Measurements from ENCODE around the gene NRDE2. TPM values are rescaled to one million over a fixed set of nuclear protein-coding genes. Genes with fewer than 3 reads are reported as not detected.
A peak's percentile ranks its signal among the peaks of the same experiment; 100 is the strongest.

The NRDE2 gene, protein sequence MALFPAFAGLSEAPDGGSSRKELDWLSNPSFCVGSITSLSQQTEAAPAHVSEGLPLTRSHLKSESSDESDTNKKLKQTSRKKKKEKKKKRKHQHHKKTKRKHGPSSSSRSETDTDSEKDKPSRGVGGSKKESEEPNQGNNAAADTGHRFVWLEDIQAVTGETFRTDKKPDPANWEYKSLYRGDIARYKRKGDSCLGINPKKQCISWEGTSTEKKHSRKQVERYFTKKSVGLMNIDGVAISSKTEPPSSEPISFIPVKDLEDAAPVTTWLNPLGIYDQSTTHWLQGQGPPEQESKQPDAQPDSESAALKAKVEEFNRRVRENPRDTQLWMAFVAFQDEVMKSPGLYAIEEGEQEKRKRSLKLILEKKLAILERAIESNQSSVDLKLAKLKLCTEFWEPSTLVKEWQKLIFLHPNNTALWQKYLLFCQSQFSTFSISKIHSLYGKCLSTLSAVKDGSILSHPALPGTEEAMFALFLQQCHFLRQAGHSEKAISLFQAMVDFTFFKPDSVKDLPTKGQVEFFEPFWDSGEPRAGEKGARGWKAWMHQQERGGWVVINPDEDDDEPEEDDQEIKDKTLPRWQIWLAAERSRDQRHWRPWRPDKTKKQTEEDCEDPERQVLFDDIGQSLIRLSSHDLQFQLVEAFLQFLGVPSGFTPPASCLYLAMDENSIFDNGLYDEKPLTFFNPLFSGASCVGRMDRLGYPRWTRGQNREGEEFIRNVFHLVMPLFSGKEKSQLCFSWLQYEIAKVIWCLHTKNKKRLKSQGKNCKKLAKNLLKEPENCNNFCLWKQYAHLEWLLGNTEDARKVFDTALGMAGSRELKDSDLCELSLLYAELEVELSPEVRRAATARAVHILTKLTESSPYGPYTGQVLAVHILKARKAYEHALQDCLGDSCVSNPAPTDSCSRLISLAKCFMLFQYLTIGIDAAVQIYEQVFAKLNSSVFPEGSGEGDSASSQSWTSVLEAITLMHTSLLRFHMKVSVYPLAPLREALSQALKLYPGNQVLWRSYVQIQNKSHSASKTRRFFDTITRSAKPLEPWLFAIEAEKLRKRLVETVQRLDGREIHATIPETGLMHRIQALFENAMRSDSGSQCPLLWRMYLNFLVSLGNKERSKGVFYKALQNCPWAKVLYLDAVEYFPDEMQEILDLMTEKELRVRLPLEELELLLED
- total RNA-seq: 10 to 100 TPM in 3 of 4 donors, 1 to 10 TPM in 1; 8.0 to 14.1 (median 12.2) TPM

DNA sequence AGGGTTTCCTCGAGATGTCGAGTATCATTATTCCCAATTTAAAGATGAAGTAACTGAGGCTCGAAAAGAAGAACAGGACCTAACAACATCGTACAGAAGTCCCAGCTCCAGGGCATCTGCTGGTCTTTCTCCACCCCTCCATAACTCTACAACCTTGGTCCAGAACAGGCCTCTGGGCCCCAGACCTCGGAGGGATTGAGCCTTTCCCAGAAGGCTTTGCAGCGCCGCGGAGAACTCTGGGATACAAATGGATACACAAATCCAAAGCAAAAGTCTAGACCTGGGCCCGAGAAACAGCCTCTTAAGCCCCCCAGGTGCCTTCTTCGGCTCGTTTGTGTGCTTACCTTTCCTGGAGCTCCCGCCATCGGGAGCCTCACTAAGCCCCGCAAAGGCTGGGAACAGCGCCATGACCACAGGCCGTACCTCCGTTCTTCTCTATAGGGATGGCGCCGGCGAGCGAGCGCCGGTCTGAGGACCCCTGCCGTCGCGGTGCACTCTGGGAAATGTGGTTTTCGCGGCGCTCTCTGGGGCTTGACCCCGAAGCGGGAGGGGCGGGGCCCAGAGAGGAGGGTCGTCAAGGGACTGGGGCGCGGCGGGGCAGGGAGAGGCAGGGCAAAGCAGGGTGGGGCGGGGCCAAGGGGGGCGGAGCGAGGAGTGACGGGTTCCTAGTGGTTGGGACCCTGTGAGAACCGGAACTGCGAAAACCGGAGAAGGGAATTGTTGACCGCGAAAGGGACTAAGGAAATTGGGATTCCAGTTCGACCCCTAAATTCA lies at the start of gene NRDE2:
Gene NRDE2 (minus strand): TSS at position 445 of the 774 bp plus-strand sequence. CDS start 37 bp downstream, at position 408.
- DNase-seq (ENCODE audit: extremely low spot score): peak; percentile 100
- peak; percentile 83 to 87 for TF ChIP-seq POLR2AphosphoS5 (IDR thresholded peaks at IDR 0.05)
- TF ChIP-seq, protein P1, sequence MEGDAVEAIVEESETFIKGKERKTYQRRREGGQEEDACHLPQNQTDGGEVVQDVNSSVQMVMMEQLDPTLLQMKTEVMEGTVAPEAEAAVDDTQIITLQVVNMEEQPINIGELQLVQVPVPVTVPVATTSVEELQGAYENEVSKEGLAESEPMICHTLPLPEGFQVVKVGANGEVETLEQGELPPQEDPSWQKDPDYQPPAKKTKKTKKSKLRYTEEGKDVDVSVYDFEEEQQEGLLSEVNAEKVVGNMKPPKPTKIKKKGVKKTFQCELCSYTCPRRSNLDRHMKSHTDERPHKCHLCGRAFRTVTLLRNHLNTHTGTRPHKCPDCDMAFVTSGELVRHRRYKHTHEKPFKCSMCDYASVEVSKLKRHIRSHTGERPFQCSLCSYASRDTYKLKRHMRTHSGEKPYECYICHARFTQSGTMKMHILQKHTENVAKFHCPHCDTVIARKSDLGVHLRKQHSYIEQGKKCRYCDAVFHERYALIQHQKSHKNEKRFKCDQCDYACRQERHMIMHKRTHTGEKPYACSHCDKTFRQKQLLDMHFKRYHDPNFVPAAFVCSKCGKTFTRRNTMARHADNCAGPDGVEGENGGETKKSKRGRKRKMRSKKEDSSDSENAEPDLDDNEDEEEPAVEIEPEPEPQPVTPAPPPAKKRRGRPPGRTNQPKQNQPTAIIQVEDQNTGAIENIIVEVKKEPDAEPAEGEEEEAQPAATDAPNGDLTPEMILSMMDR (IDR thresholded peaks at IDR 0.05): no peak
- WGBS: 10% methylated on average over 31 of the region's 46 CpGs
- Histone ChIP-seq H3K27me3 (peaks cover 0 to 9% (median 0%) of the 10 kb centered on the region in 4 donors), H3K9me3 (no peaks in the 10 kb centered on the region), H3K27ac (replicated peaks in 1 of 4) (peak within 1 kb of the TSS; percentile 82 to 90 (median 83)), H3K4me1 (peaks cover 11 to 22% (median 16%) of the 10 kb centered on the region in 4 donors), H3K36me3 (no peaks in the 10 kb centered on the region), H3K4me3 (peak within 1 kb of the TSS; percentile 69 to 74 (median 70))
- intact Hi-C loops (cut with DNase I): loop anchor here (2.0 kb wide), 1 partner anchor 49 kb away; no protein-coding TSS in a partner anchor

DNA sequence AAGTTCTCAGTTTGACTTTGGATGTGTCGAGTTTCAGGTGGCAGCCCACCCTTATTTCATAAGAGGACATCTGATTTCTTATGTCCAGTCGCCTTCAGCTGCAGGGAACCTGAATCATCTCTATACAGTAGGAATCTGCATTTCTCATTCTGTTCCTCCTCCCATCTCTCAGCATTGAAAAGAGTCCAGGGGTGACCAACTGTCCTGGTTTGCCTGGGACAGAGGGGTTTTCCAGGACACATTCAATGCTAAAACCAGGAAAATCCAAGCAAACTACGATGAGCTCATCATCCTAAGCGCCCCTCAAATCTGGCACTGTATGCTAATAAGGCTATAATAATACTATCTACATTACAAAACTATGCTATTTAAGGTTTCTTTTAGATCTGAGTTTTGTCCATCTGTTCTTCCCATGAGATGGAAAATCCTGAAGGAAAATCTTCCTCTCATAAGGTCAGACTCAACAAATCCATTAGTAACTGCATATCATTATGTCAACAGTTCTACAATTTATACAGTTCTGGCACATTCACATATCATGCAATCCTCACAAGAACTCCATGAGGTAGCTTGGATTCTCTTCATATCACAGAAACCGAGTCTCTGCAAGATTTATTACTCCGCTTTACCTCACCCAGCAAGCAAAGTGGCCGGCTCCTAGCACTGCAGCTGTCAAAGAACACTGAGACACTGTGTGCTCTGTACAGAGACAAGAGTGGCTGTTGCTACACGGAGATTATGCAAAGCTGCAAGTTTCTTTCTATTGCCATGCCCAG lies 49.5 kb upstream of the NRDE2 start:
- DNase-seq (ENCODE audit: extremely low spot score): no peak
- 68% methylated on average over 8 of the region's 8 CpGs for WGBS
- Histone ChIP-seq H3K4me1 (peaks cover 15 to 31% (median 30%) of the 10 kb centered on the region in 4 donors), H3K4me3 (peak overlapping the region in 3 of 4 donors; percentile 70 to 71 (median 71)), H3K36me3 (no peaks in the 10 kb centered on the region), H3K27ac (replicated peaks in 1 of 4) (peak overlapping the region; percentile 91 to 99 (median 97)), H3K9me3 (no peaks in the 10 kb centered on the region), H3K27me3 (no peaks in the 10 kb centered on the region)
- intact Hi-C loops (cut with DNase I): loop anchor here (2.0 to 5.0 kb wide), 3 partner anchors 50 to 376 kb away; partner anchors contain the start of gene NRDE2
- TF ChIP-seq EP300 (IDR thresholded peaks at IDR 0.05) (no peak), POLR2AphosphoS5 (IDR thresholded peaks at IDR 0.05) (peak; percentile 74 to 79), POLR2A (IDR thresholded peaks at IDR 0.05; ENCODE audit: low read depth) (no peak)
- TF ChIP-seq, protein P1 (IDR thresholded peaks at IDR 0.05): peak in 2 of 3 experiments; percentile 11 to 21

GRCh38 chr14:90379106-90379505 lies 47.4 kb upstream of the NRDE2 start:
- H3K4me1 ChIP-seq: peaks cover 13 to 21% (median 19%) of the 10 kb centered on the region in 4 donors
- no peak overlapping the region for H3K4me3 ChIP-seq
- H3K9me3 ChIP-seq: no peaks in the 10 kb centered on the region
- TF ChIP-seq EP300 (IDR thresholded peaks at IDR 0.05) (no peak), POLR2A (IDR thresholded peaks at IDR 0.05; ENCODE audit: low read depth) (no peak)
- TF ChIP-seq, protein P1 (IDR thresholded peaks at IDR 0.05): no peak
- H3K27me3 ChIP-seq: no peaks in the 10 kb centered on the region
- intact Hi-C loops (cut with DNase I): no loop called here
- H3K27ac ChIP-seq (replicated peaks in 1 of 4): no peak overlapping the region
- DNase-seq (ENCODE audit: extremely low spot score): no peak
- H3K36me3 ChIP-seq: no peaks in the 10 kb centered on the region
- WGBS: 93% methylated on average over 2 of the region's 2 CpGs
